GM23338 (cell line): ENCODE data around the gene PYCR2. TPM values are rescaled to one million over a fixed set of nuclear protein-coding genes. Genes with fewer than 3 reads are reported as not detected.

Experiments
- ATAC-seq: fragments of 200-7000 bp; cut with Tn5 transposase; 3 replicates; pipeline ENCODE4 v1.9.1; 2020
- DNase-seq: peaks from one replicate; pipeline ENCODE4 v3.0.0-alpha.2; 2015; ENCODE audit warnings: low spot score
- H2AFZ ChIP-seq: fragments of 200-600 bp; sonication (generic); 2 replicates; pipeline ENCODE4 v1.8.0; 2016; ENCODE audit warnings: antibody characterized with exemption, mild to moderate bottlenecking, moderate library complexity
- H3F3A ChIP-seq: fragments of 200-600 bp; sonication (generic); replicated peaks from 2 replicates; pipeline ENCODE4 v1.8.0; 2017; ENCODE audit warnings: antibody characterized with exemption, mixed run types, low read depth
- H3K27ac ChIP-seq: fragments of 200-600 bp; sonication (generic); 2 replicates; pipeline ENCODE4 v1.6.1; 2016; ENCODE audit warnings: low read depth
- H3K27me3 ChIP-seq: fragments of 200-600 bp; sonication (generic); 2 replicates; pipeline ENCODE4 v1.8.0; 2016; ENCODE audit warnings: mild to moderate bottlenecking, mixed run types, moderate library complexity; ENCODE audit not compliant: insufficient read depth
- H3K36me3 ChIP-seq: fragments of 200-600 bp; sonication (generic); 2 replicates; pipeline ENCODE4 v1.8.0; 2016; ENCODE audit warnings: mild to moderate bottlenecking; ENCODE audit not compliant: insufficient read depth
- H3K4me1 ChIP-seq: fragments of 200-600 bp; sonication (generic); 2 replicates; pipeline ENCODE4 v1.8.0; 2016; ENCODE audit warnings: mild to moderate bottlenecking, moderate library complexity; ENCODE audit not compliant: insufficient read depth
- H3K4me2 ChIP-seq: fragments of 200-600 bp; sonication (generic); 2 replicates; pipeline ENCODE4 v1.7.1; 2017; ENCODE audit warnings: mixed run types
- H3K4me3 ChIP-seq: fragments of 200-600 bp; sonication (generic); 2 replicates; pipeline ENCODE4 v1.6.1; 2016; ENCODE audit warnings: mixed run types
- H3K79me2 ChIP-seq: fragments of 200-600 bp; sonication (generic); replicated peaks from 2 replicates; pipeline ENCODE4 v1.8.0; 2017; ENCODE audit warnings: mild to moderate bottlenecking; ENCODE audit not compliant: insufficient read depth
- H3K9me2 ChIP-seq: fragments of 200-600 bp; sonication (generic); 2 replicates; pipeline ENCODE4 v1.8.0; 2017; ENCODE audit not compliant: insufficient read depth
- H4K20me1 ChIP-seq: fragments of 200-600 bp; sonication (generic); replicated peaks from 2 replicates; pipeline ENCODE4 v1.8.0; 2017; ENCODE audit warnings: mild to moderate bottlenecking; ENCODE audit not compliant: insufficient read depth
- H3K27ac Mint-ChIP-seq: 2 replicates; pipeline ENCODE4 v1.8.0; 2020; ENCODE audit warnings: inconsistent platforms, mild to moderate bottlenecking, moderate library complexity, mixed read lengths
- H3K27me3 Mint-ChIP-seq: 3 replicates; pipeline ENCODE4 v1.8.0; 2022; ENCODE audit warnings: low read depth, mild to moderate bottlenecking, moderate library complexity, mixed read lengths, inconsistent platforms; ENCODE audit not compliant: insufficient read depth, poor library complexity
- H3K36me3 Mint-ChIP-seq: 3 replicates; pipeline ENCODE4 v1.8.0; 2021; ENCODE audit warnings: low read depth, mild to moderate bottlenecking, inconsistent platforms, moderate library complexity, mixed read lengths
- H3K4me1 Mint-ChIP-seq: 3 replicates; pipeline ENCODE4 v1.8.0; 2020; ENCODE audit warnings: mild to moderate bottlenecking, inconsistent platforms, mixed read lengths
- H3K4me3 Mint-ChIP-seq: 3 replicates; pipeline ENCODE4 v1.8.0; 2021; ENCODE audit warnings: moderate library complexity, mild to moderate bottlenecking, inconsistent platforms, mixed read lengths
- H3K9me3 Mint-ChIP-seq: 3 replicates; pipeline ENCODE4 v1.8.0; 2020; ENCODE audit warnings: moderate library complexity, mild to moderate bottlenecking, inconsistent platforms, mixed read lengths
- CREB1 ChIP-seq: fragments of 250-450 bp; sonication (Bioruptor Pico); IDR thresholded peaks from 2 replicates; pipeline ENCODE4 v1.5.0; 2020; ENCODE audit warnings: low read depth, mild to moderate bottlenecking, moderate library complexity
- CTCF ChIP-seq, 2 experiments: fragments of 200-600 bp in 1 of 2; sonication (generic) in 1 of 2; conservative IDR thresholded peaks; 2 replicates each; pipeline versions ENCODE4 v1.5.1 to v1.6.1; 2016 to 2017; ENCODE audit warnings: antibody characterized with exemption in 2 of 2, low read depth in 2 of 2, mild to moderate bottlenecking in 2 of 2, moderate library complexity in 1 of 2
- EZH2 ChIP-seq: fragments of 200-600 bp; sonication (generic); IDR thresholded peaks from one replicate; pipeline ENCODE4 v1.8.0; 2017; ENCODE audit warnings: antibody characterized with exemption, mild to moderate bottlenecking, low read depth; ENCODE audit not compliant: unreplicated experiment
- EZH2phosphoT487 ChIP-seq: fragments of 200-600 bp; sonication (generic); IDR thresholded peaks from one replicate; pipeline ENCODE4 v1.8.1; 2018; ENCODE audit warnings: antibody characterized with exemption; ENCODE audit not compliant: unreplicated experiment
- POLR2AphosphoS5 ChIP-seq: IDR thresholded peaks from 2 replicates; pipeline ENCODE4 v1.6.1; 2016; ENCODE audit warnings: antibody characterized with exemption, low read depth
- STAT1 ChIP-seq: IDR thresholded peaks from one replicate; pipeline ENCODE4 v1.6.1; 2016; ENCODE audit warnings: antibody characterized with exemption; ENCODE audit not compliant: unreplicated experiment
- ZNF331 ChIP-seq: fragments of 250-450 bp; sonication (Bioruptor Pico); IDR thresholded peaks from 2 replicates; pipeline ENCODE4 v1.5.0; 2020; ENCODE audit warnings: low read depth, mild to moderate bottlenecking, moderate library complexity
- polyA plus RNA-seq: library from polyadenylated mRNA; unstranded; fragments of >200 nt; fragmentation: Nextera tagmentation; extraction: Ambion mirVana; gene quantifications from 2 replicates; pipeline ENCODE4 v1.2.1, GENCODE V29; 2016
- total RNA-seq: library from RNA; depleted of rRNA; stranded (reverse); fragments of >200 nt; shearing (Covaris generic); gene quantifications from 2 replicates; pipeline ENCODE4 v1.2.3, GENCODE V29; 2014
- TF ChIP-seq, protein P1 (sequence below): fragments of 250-450 bp; sonication (Bioruptor Pico); IDR thresholded peaks from 2 replicates; pipeline ENCODE4 v1.5.0; 2020; ENCODE audit warnings: mild to moderate bottlenecking, moderate library complexity

The PYCR2 gene
- total and polyA plus RNA-seq, 2 experiments from 2014 or later, result 89.1 to 109 TPM

- no peak for TF ChIP-seq EZH2
- TF ChIP-seq, protein P1, sequence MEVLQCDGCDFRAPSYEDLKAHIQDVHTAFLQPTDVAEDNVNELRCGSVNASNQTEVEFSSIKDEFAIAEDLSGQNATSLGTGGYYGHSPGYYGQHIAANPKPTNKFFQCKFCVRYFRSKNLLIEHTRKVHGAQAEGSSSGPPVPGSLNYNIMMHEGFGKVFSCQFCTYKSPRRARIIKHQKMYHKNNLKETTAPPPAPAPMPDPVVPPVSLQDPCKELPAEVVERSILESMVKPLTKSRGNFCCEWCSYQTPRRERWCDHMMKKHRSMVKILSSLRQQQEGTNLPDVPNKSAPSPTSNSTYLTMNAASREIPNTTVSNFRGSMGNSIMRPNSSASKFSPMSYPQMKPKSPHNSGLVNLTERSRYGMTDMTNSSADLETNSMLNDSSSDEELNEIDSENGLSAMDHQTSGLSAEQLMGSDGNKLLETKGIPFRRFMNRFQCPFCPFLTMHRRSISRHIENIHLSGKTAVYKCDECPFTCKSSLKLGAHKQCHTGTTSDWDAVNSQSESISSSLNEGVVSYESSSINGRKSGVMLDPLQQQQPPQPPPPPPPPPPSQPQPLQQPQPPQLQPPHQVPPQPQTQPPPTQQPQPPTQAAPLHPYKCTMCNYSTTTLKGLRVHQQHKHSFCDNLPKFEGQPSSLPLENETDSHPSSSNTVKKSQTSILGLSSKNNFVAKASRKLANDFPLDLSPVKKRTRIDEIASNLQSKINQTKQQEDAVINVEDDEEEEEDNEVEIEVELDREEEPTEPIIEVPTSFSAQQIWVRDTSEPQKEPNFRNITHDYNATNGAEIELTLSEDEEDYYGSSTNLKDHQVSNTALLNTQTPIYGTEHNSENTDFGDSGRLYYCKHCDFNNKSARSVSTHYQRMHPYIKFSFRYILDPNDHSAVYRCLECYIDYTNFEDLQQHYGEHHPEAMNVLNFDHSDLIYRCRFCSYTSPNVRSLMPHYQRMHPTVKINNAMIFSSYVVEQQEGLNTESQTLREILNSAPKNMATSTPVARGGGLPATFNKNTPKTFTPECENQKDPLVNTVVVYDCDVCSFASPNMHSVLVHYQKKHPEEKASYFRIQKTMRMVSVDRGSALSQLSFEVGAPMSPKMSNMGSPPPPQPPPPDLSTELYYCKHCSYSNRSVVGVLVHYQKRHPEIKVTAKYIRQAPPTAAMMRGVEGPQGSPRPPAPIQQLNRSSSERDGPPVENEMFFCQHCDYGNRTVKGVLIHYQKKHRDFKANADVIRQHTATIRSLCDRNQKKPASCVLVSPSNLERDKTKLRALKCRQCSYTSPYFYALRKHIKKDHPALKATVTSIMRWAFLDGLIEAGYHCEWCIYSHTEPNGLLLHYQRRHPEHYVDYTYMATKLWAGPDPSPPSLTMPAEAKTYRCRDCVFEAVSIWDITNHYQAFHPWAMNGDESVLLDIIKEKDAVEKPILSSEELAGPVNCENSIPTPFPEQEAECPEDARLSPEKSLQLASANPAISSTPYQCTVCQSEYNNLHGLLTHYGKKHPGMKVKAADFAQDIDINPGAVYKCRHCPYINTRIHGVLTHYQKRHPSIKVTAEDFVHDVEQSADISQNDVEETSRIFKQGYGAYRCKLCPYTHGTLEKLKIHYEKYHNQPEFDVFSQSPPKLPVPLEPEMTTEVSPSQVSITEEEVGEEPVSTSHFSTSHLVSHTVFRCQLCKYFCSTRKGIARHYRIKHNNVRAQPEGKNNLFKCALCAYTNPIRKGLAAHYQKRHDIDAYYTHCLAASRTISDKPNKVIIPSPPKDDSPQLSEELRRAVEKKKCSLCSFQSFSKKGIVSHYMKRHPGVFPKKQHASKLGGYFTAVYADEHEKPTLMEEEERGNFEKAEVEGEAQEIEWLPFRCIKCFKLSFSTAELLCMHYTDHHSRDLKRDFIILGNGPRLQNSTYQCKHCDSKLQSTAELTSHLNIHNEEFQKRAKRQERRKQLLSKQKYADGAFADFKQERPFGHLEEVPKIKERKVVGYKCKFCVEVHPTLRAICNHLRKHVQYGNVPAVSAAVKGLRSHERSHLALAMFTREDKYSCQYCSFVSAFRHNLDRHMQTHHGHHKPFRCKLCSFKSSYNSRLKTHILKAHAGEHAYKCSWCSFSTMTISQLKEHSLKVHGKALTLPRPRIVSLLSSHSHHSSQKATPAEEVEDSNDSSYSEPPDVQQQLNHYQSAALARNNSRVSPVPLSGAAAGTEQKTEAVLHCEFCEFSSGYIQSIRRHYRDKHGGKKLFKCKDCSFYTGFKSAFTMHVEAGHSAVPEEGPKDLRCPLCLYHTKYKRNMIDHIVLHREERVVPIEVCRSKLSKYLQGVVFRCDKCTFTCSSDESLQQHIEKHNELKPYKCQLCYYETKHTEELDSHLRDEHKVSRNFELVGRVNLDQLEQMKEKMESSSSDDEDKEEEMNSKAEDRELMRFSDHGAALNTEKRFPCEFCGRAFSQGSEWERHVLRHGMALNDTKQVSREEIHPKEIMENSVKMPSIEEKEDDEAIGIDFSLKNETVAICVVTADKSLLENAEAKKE (CRISPR knock-in tag), result no peak
Observed at GRCh38 chr1:225943582-225943981, 19.5 kb upstream of the PYCR2 start (continued).

GRCh38 chr1:225942574-225942973 lies 18.5 kb upstream of the PYCR2 start:
- H3K27me3 Mint-ChIP-seq, result peaks cover 31% of the 10 kb centered on the region
- Histone ChIP-seq H3K4me2 (peak overlapping the region; percentile 43; the same call in 1 of the 2 replicates), H3K79me2 (peaks cover 8% of the 10 kb centered on the region; the same call in 1 of the 2 replicates), H3F3A (peaks cover 29% of the 10 kb centered on the region), H4K20me1 (no peaks in the 10 kb centered on the region), H3K9me2 (no peaks in the 10 kb centered on the region), H2AFZ (no peak overlapping the region), H3K36me3 (no peaks in the 10 kb centered on the region), H3K4me3 (no peak overlapping the region), H3K27ac (peak overlapping the region; percentile 73; the same call in 1 of the 2 replicates), H3K27me3 (peaks cover 4% of the 10 kb centered on the region; the same call in 1 of the 2 replicates), H3K4me1 (peaks cover 54% of the 10 kb centered on the region)
- H3K9me3 Mint-ChIP-seq, result no peaks in the 10 kb centered on the region
- H3K4me1 Mint-ChIP-seq, result peaks cover 59% of the 10 kb centered on the region
- DNase-seq (no peak), ATAC-seq (no peak)
- H3K36me3 Mint-ChIP-seq, result no peaks in the 10 kb centered on the region; the same call in 2 of the 3 replicates
- H3K4me3 Mint-ChIP-seq, result no peak overlapping the region
- H3K27ac Mint-ChIP-seq, result no peak overlapping the region
- TF ChIP-seq, protein P1 (CRISPR knock-in tag), result no peak
- TF ChIP-seq CREB1 (CRISPR knock-in tag), result no peak
- TF ChIP-seq ZNF331 (CRISPR knock-in tag), result no peak
- no peak for TF ChIP-seq EZH2
- no peak for TF ChIP-seq CTCF (conservative IDR thresholded peaks at IDR 0.05; ENCODE audit: low read depth in 2 of 2)
- no peak for TF ChIP-seq STAT1
- TF ChIP-seq POLR2AphosphoS5, result no peak
- TF ChIP-seq EZH2phosphoT487, result no peak
